Erythroblast (primary cell): ENCODE data around the gene SLC1A5.
A peak's percentile ranks its signal among the peaks of the same experiment; 100 is the strongest.

Source experiments
- GATA1 ChIP-seq: IDR thresholded peaks from 2 replicates; pipeline ENCODE4 v1.6.1; 2011; ENCODE audit warnings: low read depth, mild to moderate bottlenecking, control low read depth, low read length, moderate library complexity
- POLR2A ChIP-seq: IDR thresholded peaks from 2 replicates; pipeline ENCODE4 v1.6.1; 2011; ENCODE audit warnings: mild to moderate bottlenecking, low read length

DNA sequence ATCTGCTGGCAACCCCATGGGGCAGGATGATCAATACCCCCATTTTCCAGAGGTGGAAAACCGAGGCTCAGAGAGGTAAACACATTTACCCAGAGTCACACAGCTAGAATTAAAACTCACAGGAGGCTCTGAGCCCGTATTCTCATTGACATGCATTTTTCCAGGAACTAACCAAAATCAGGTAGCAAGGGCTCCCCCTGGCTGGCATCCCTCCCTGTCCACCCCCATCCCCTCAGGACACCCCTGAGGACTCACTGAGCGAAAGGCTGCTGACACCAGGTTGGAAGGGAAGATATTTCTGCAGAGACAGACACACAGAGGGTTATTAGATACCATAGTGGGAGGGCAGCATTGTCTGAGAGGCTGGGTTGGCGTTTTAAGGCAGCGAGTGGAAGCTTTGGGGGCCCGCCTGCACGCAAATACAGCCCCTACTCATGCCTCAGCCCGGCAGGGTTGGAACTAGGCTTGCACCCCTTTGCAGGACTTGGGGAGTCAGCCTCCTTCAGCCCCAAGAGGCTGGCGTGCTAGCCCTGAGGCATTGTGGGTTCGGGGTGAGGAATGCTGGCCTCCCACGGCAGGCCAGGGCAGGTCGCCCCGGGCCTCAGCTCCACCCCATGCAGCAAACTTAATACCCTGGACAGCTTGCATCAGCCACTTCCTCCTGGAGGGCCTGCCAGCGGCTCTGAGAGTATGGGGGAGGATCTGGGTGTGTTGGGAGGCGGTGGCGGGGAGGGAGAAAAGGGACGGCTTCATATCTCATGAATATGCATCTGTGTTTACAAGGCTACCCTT, 3.9 kb downstream of the SLC1A5 start:
- TF ChIP-seq POLR2A (peak; percentile 86), GATA1 (no peak)
